OCI-LY1 (cell line): ENCODE measurements around the gene KCMF1.

Experiments used
- H2AFZ ChIP-seq: fragments of 200-600 bp; sonication (generic), shearing (Covaris generic); 2 replicates; pipeline ENCODE4 v1.6.0; 2014; ENCODE audit warnings: antibody characterized with exemption, mild to moderate bottlenecking, low read length
- H3F3A ChIP-seq: fragments of 200-600 bp; sonication (generic), shearing (Covaris generic); 2 replicates; pipeline ENCODE4 v1.6.0; 2014; ENCODE audit warnings: mild to moderate bottlenecking, antibody characterized with exemption, low read length, moderate library complexity; ENCODE audit not compliant: insufficient read depth
- H3K27ac ChIP-seq: fragments of 200-600 bp; sonication (generic); 2 replicates; pipeline ENCODE4 v1.5.1; 2014; ENCODE audit warnings: low read length, mixed run types, mild to moderate bottlenecking, low read depth; ENCODE audit not compliant: poor library complexity, severe bottlenecking
- H3K27me3 ChIP-seq: fragments of 200-600 bp; sonication (generic); 2 replicates; pipeline ENCODE4 v1.6.0; 2014; ENCODE audit warnings: antibody characterized with exemption, mild to moderate bottlenecking, low read length, moderate library complexity; ENCODE audit not compliant: insufficient read depth
- H3K36me3 ChIP-seq: fragments of 200-600 bp; sonication (generic); 2 replicates; pipeline ENCODE4 v1.6.1; 2014; ENCODE audit warnings: mild to moderate bottlenecking, antibody characterized with exemption, low read length, moderate library complexity, mixed read lengths; ENCODE audit not compliant: insufficient read depth
- H3K4me1 ChIP-seq: fragments of 200-600 bp; sonication (generic); 2 replicates; pipeline ENCODE4 v1.5.1; 2014; ENCODE audit warnings: mild to moderate bottlenecking, low read length, moderate library complexity; ENCODE audit not compliant: insufficient read depth, severe bottlenecking
- H3K4me2 ChIP-seq: fragments of 200-600 bp; sonication (generic), shearing (Covaris generic); 2 replicates; pipeline ENCODE4 v1.6.1; 2014; ENCODE audit warnings: low read length
- H3K4me3 ChIP-seq: fragments of 200-600 bp; sonication (generic); 2 replicates; pipeline ENCODE4 v1.5.1; 2014; ENCODE audit warnings: low read length, low read depth, mild to moderate bottlenecking, mixed read lengths; ENCODE audit not compliant: poor library complexity, severe bottlenecking
- H3K79me2 ChIP-seq: fragments of 200-600 bp; shearing (Covaris generic); 2 replicates; pipeline ENCODE4 v1.6.1; 2016; ENCODE audit warnings: mixed run types, low read length, mixed read lengths; ENCODE audit not compliant: insufficient read depth
- H3K9ac ChIP-seq: fragments of 200-600 bp; sonication (generic), shearing (Covaris generic); 2 replicates; pipeline ENCODE4 v1.6.1; 2014; ENCODE audit warnings: mild to moderate bottlenecking, low read length, mixed read lengths
- H3K9me2 ChIP-seq: fragments of 200-600 bp; sonication (generic), shearing (Covaris generic); 2 replicates; pipeline ENCODE4 v1.6.1; 2014; ENCODE audit warnings: low read depth, mild to moderate bottlenecking, low read length, mixed read lengths
- H3K9me3 ChIP-seq: fragments of 200-600 bp; shearing (Covaris generic); 2 replicates; pipeline ENCODE4 v1.6.1; 2014; ENCODE audit warnings: low read length, mixed read lengths
- H4K20me1 ChIP-seq: fragments of 200-600 bp; sonication (generic), shearing (Covaris generic); 2 replicates; pipeline ENCODE4 v1.6.0; 2016; ENCODE audit warnings: mild to moderate bottlenecking, low read length; ENCODE audit not compliant: insufficient read depth
- EZH2 ChIP-seq: fragments of 200-600 bp; sonication (generic), shearing (Covaris generic); IDR thresholded peaks from 2 replicates; pipeline ENCODE4 v1.8.0; 2017; ENCODE audit warnings: borderline replicate concordance, mixed run types, mild to moderate bottlenecking, antibody characterized with exemption, low read length, moderate library complexity, mixed read lengths
- TF ChIP-seq, protein P1 (sequence below): fragments of 200-600 bp; sonication (generic), shearing (Covaris generic); IDR thresholded peaks from 2 replicates; pipeline ENCODE4 v1.5.1; 2017; ENCODE audit warnings: mild to moderate bottlenecking, antibody characterized with exemption, low read length, moderate library complexity, mixed read lengths

Gene KCMF1

GRCh38 chr2:85033388-85033787 is 62.4 kb downstream of the KCMF1 start:
- H3K27ac ChIP-seq, result no peak overlapping the region
- no peaks in the 10 kb centered on the region for H3K4me1 ChIP-seq
- H3K27me3 ChIP-seq, result no peaks in the 10 kb centered on the region
- H3K9me2 ChIP-seq, result no peaks in the 10 kb centered on the region
- H3K9ac ChIP-seq, result no peak overlapping the region
- TF ChIP-seq EZH2, result no peak
- TF ChIP-seq, protein P1, sequence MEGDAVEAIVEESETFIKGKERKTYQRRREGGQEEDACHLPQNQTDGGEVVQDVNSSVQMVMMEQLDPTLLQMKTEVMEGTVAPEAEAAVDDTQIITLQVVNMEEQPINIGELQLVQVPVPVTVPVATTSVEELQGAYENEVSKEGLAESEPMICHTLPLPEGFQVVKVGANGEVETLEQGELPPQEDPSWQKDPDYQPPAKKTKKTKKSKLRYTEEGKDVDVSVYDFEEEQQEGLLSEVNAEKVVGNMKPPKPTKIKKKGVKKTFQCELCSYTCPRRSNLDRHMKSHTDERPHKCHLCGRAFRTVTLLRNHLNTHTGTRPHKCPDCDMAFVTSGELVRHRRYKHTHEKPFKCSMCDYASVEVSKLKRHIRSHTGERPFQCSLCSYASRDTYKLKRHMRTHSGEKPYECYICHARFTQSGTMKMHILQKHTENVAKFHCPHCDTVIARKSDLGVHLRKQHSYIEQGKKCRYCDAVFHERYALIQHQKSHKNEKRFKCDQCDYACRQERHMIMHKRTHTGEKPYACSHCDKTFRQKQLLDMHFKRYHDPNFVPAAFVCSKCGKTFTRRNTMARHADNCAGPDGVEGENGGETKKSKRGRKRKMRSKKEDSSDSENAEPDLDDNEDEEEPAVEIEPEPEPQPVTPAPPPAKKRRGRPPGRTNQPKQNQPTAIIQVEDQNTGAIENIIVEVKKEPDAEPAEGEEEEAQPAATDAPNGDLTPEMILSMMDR, result no peak
- no peaks in the 10 kb centered on the region for H3F3A ChIP-seq
- no peak overlapping the region for H3K4me2 ChIP-seq
- no peaks in the 10 kb centered on the region for H3K79me2 ChIP-seq
- no peaks in the 10 kb centered on the region for H3K9me3 ChIP-seq
- H3K36me3 ChIP-seq, result peaks cover 78% of the 10 kb centered on the region
- H2AFZ ChIP-seq, result no peak overlapping the region
- H4K20me1 ChIP-seq, result no peaks in the 10 kb centered on the region
- no peak overlapping the region for H3K4me3 ChIP-seq

DNA sequence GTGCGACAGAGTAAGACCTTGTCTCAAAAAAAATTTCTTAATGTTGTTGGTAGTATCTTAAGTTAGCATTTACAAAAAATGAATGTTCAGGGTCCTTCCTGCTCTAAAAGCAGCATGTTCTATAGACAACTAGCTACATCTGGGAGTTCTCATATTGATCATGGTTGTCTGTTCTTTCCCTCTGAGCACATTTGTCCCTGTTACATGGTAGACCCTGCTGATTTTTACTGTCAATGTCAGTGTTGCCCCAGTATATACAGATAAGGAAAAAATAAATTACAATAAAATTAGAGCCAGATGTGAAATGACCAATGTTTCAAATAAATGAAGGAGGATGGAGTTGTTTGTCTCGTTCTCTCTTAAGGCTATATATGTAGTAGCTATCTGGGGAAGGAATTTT is 63.2 kb downstream of the KCMF1 start:
- no peaks in the 10 kb centered on the region for H4K20me1 ChIP-seq
- H3K36me3 ChIP-seq, result peaks cover 72% of the 10 kb centered on the region
- no peak overlapping the region for H3K4me2 ChIP-seq
- no peaks in the 10 kb centered on the region for H3K9me2 ChIP-seq
- H3K27ac ChIP-seq, result no peak overlapping the region
- H3K9ac ChIP-seq, result no peak overlapping the region
- no peaks in the 10 kb centered on the region for H3K9me3 ChIP-seq
- H3K27me3 ChIP-seq, result no peaks in the 10 kb centered on the region
- no peaks in the 10 kb centered on the region for H3K4me1 ChIP-seq
- no peak overlapping the region for H2AFZ ChIP-seq
- no peaks in the 10 kb centered on the region for H3F3A ChIP-seq
- no peak overlapping the region for H3K4me3 ChIP-seq
- no peaks in the 10 kb centered on the region for H3K79me2 ChIP-seq
- no peak for TF ChIP-seq EZH2
- TF ChIP-seq, protein P1, result no peak

GRCh38 chr2:85037622-85038021 is 66.7 kb downstream of the KCMF1 start:
- no peak overlapping the region for H3K4me3 ChIP-seq
- no peak overlapping the region for H3K4me2 ChIP-seq
- no peaks in the 10 kb centered on the region for H4K20me1 ChIP-seq
- H2AFZ ChIP-seq, result no peak overlapping the region
- no peaks in the 10 kb centered on the region for H3F3A ChIP-seq
- H3K79me2 ChIP-seq, result no peaks in the 10 kb centered on the region
- H3K9me3 ChIP-seq, result no peaks in the 10 kb centered on the region
- TF ChIP-seq, protein P1, result no peak
- TF ChIP-seq EZH2, result no peak
- no peak overlapping the region for H3K9ac ChIP-seq
- no peaks in the 10 kb centered on the region for H3K4me1 ChIP-seq
- peaks cover 65% of the 10 kb centered on the region for H3K36me3 ChIP-seq
- H3K9me2 ChIP-seq, result no peaks in the 10 kb centered on the region
- H3K27me3 ChIP-seq, result no peaks in the 10 kb centered on the region
- H3K27ac ChIP-seq, result no peak overlapping the region
